Stimulated activated CD8-positive, alpha-beta memory T cell treated with anti-CD3 and anti-CD28 coated beads, Interleukin-15, amount 100 ng/mL, for 4 hours (primary cell): ENCODE measurements around the gene APOE.
"Not testable (repeated sequence)": the region's sequence is repeated elsewhere in the genome, so short reads cannot be mapped to it uniquely, and the experiment has no call there.

ENCODE experiments used
- DNase-seq, 2 donors: peaks; one replicate each; pipeline ENCODE4 v3.0.0-alpha.2; 2020; ENCODE audit warnings: low read depth in 2 of 2

Gene APOE

DNA sequence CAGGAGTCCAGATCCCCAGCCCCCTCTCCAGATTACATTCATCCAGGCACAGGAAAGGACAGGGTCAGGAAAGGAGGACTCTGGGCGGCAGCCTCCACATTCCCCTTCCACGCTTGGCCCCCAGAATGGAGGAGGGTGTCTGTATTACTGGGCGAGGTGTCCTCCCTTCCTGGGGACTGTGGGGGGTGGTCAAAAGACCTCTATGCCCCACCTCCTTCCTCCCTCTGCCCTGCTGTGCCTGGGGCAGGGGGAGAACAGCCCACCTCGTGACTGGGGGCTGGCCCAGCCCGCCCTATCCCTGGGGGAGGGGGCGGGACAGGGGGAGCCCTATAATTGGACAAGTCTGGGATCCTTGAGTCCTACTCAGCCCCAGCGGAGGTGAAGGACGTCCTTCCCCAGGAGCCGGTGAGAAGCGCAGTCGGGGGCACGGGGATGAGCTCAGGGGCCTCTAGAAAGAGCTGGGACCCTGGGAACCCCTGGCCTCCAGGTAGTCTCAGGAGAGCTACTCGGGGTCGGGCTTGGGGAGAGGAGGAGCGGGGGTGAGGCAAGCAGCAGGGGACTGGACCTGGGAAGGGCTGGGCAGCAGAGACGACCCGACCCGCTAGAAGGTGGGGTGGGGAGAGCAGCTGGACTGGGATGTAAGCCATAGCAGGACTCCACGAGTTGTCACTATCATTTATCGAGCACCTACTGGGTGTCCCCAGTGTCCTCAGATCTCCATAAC, at the start of gene APOE:
TSS of gene APOE (plus strand) at position 360 of the 724 bp plus-strand sequence. CDS start 829 bp downstream, outside the sequence.
- no peak for DNase-seq

DNA sequence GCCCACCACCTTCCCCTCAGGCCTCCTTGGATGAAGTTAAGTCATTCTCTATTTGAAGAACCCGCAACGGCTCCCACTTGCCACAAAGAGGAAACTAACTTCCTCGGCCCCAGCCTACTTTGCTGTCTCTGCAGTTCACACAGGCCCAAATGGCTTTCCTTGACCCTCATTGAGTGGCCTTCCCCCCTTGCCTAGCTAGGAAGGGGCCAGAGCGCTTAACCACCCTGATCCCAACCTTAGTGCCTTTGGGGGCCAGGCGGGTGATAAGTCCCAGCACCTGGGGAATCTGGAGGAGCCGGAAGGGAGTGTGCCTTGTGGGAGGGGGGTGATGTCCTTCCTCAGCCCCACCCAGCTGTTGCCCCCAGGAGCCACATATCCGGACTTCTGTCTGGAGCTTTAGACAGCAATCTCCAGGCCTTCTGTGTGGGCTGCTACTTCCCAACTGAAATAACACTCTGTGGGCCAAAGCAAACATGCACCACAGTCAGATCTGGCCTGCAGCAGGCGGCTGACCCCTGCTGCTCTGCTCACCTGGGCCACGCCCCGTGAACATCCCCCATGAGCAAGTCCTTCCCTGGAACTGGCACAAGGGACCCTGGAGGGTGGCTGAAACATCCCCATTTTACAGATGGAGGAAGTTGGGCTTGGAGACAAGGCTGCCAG, 49.0 kb upstream of the APOE start:
- DNase-seq: no peak

DNA sequence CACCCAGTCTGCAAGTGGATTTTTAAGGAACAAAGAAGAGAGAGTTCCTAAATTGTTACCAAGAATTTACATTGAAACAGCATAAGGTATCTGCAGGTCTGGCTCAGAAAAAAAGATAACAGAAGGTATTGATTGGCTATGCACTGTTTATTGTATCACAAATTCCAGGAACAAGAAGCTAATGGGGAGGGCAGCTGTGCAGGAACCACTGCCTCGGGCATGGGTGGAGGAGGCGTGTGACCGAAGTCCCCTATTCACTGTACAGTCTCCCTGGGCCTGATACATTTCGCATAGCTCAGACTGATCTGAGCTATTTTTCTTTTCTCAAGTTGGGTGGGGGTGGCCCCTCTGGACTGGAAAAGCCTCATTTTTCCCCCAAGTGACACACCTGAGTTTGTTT, 47.8 kb upstream of the APOE start:
- no peak for DNase-seq

DNA sequence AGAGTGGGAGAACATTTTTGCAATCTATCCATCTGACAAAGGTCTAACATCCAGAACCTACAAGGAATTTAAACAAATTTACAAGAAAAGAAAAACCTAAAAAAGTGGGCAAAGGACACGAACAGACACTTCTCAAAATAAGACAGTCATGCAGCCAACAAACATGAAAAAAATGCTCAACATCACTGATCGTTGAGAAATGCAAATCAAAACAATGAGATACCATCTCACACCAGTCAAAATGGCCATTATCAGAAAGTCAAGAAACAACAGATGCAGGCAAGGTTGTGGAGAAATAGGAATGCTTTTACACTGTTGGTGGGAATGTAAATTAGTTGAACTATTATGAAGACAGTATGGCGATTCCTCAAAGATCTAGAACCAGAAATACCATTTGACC, 44.0 kb upstream of the APOE start:
- not testable (repeated sequence) for DNase-seq

DNA sequence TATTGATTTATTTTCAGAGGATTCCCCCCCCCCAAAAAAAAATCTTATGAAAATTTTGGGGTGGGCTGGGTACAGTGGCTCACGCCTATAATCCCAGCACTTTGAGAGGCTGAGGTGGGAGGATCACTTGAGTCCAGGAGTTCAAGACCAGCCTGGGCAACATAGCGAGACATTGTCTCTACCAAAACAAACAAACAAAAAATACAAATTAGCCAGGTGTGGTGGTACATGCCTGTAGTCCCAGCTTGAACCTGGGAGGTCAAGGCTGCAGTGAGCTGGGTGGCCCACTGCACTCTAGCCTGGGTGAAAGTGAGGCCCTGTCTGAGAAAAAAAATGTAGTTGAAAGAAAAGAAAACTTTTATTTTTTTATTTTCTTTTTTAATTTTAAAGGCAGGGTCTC, 41.6 kb upstream of the APOE start:
- no peak for DNase-seq

DNA sequence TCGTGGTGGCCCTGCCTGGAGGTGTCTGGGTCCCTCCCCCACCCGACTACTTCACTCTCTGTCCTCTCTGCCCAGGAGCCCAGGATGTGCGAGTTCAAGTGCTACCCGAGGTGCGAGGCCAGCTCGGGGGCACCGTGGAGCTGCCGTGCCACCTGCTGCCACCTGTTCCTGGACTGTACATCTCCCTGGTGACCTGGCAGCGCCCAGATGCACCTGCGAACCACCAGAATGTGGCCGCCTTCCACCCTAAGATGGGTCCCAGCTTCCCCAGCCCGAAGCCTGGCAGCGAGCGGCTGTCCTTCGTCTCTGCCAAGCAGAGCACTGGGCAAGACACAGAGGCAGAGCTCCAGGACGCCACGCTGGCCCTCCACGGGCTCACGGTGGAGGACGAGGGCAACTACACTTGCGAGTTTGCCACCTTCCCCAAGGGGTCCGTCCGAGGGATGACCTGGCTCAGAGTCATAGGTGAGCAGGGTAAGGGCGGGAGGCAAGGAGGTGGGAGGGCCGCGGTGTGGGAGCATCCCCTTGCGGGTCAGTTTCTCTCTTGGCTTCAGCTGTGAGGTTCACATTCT, 40.3 kb upstream of the APOE start:
- DNase-seq: no peak

DNA sequence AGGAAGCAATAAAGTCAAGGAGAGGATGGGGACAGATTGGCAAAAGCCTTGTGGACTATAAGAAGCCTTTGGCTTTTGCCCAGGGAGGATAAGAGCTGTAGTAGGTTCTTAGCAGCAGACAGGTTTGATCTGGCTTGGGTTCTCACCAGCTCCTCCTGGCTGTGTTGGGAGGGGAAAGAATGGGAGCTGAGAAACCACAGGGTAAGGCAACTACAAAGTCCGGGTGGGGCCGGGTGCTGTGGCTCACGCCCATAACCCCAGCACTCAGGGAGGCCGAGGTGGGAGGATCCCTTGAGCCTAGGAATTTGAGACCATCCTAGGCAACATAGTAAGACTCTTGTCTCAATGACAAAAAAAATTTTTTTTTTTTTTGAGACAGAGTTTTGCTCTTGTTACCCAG, 38.9 kb upstream of the APOE start:
- DNase-seq: no peak

DNA sequence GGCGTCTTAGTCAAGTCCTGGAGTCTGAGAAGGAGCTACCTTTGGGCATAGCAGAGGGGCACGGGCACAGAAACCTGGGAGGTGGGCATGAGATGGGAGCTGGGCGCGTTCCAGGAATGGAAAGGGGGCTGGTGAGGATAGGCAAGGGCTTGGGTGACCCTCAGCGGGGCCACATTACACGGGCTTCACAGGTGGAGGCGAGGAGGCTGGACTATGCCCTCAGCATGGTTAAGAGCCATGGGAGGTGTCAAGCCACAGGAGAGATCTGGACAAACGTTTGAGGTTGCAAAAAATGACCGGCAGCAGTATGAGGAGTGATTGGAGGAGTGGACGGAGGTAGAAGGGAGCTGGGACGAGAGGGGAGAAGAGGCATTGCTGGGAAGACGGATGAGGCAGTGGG, 38.0 kb upstream of the APOE start:
- no peak for DNase-seq

DNA sequence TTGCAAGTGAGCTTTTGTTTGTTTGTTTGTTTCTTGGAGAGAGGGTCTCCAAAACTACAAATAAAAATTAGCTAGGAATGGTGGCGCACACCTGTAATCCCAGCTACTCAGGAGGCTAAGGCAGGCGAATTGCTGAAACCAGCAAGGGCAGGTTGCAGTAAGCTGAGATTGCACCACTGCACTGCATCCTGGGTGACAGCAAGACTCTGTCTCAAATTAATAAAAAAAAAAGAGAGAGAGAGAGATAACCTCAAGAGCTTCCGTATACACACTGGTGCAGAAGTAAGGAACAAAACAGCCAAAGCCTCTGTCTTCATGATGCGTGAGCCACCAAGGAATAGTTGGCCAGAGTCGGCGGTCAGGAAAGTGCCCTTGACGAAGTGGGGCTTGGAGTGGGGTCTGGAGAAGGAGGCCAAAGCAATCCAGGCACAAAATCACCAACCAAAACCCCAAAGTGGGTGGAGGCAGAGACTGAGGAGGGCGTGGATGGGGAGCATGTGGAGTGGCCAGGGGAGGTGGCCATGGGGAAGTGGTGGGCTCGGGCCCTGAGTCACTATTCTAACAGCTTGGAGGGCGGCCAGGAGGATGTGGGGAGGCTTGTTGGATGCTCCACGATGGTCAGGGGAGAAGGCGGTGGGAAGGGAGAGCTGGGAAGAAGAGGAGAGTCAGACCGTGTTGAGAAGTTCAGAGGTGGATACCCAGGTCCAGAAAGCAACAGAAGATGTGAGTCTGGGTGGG, 35.7 kb upstream of the APOE start:
- DNase-seq: no peak

DNA sequence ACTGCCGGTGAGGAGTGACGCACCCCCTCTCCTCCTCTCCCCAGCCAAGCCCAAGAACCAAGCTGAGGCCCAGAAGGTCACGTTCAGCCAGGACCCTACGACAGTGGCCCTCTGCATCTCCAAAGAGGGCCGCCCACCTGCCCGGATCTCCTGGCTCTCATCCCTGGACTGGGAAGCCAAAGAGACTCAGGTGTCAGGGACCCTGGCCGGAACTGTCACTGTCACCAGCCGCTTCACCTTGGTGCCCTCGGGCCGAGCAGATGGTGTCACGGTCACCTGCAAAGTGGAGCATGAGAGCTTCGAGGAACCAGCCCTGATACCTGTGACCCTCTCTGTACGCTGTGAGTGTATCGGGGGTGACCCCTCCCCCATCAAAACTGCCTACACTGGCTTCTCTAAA, 33.8 kb upstream of the APOE start:
- DNase-seq: no peak

DNA sequence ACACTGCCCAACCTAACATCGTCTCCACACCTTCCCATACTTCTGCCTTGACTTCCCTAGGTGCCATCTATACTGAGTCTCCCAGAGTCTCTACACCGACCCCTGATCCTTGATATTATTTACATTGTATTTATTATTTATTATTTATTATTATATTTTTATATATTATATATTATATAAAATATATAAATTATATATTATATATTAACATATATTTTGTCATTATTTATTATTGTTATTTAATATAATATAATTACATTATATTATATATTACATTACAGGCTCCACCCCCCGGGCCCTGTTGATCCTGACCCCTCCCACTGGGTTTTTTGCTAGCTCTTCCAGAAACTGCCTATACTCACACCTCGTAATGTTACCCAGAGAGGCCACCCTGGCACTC, 32.9 kb upstream of the APOE start:
- no peak for DNase-seq

DNA sequence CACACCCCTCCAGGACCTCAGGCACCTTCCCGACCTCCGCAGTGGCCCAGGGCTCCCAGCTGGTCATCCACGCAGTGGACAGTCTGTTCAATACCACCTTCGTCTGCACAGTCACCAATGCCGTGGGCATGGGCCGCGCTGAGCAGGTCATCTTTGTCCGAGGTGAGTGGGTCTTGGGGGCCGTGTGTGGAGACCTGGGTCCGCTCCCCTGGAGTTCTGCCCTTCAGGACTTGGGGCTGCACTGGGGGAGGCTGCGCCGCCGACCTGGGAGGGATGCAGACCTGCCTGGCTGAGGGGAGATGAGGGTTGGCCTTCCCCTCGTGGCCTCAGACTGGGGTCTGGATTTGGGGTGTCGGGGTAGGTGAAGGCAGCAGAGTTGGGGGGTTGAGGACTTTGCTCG, 31.3 kb upstream of the APOE start:
- no peak for DNase-seq

DNA sequence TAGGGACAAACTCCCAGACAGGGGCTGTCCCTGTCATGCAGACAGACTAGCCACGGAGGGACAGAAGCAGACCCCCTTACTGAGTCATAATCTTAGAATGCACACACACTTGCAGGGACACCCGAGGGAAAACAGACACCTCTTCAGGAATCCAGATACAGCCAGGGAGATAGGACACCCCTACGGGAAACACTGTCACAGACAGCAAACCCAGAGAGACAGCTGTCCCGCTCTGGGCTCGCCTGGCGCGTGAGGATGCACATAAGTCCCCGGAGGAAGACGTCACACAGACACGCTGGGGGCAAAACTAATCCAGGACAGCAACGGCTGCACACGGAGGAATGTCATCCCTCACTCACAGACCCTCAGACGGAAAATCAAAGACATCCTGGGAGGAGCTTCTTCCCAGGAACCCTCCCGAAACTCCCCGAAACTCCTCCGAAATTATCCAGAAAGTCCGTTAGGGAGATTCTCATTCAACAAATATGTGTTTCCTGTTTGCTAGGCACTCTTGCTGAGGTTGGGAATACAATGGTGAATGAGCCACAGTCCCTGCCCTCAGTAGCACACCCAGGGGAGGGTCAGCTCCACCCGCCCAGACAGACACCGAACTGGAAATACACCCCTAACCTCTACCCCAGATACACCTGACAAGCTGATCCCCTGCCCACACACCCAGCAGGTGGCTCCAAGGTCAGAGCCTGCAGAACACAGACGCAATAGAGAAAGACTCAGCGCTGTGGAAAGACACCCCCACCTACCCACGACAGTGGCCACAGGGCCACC, 29.7 kb upstream of the APOE start:
- DNase-seq: no peak

DNA sequence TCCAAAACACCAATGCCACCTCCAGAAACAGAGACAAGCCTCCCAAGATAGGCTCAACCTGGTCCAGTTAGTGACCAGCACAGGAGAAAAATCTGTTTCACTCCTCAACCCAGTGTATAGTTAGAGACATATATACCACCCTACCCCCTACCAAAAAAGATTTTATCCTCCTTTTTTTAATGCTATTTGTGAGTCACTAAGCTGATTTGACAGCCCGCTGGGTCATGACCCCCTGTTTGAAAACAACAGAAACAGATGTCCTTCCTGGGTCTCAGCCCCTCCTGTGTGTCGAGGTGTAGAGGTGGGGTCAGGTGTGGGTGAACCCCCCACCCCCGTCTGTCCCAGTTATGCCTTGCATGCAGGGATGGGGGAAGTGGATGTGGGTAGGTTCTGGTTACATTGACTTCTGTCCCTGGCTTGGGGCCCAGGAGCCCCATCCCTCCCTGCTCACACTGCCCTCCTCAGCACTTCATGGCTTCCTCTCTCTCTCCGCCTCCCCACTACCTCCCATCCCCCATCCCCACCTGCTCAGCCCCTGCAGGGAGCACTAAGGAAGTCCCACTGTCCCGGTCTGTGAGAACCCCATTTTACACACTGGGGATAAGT, 28.6 kb upstream of the APOE start:
- no peak for DNase-seq

DNA sequence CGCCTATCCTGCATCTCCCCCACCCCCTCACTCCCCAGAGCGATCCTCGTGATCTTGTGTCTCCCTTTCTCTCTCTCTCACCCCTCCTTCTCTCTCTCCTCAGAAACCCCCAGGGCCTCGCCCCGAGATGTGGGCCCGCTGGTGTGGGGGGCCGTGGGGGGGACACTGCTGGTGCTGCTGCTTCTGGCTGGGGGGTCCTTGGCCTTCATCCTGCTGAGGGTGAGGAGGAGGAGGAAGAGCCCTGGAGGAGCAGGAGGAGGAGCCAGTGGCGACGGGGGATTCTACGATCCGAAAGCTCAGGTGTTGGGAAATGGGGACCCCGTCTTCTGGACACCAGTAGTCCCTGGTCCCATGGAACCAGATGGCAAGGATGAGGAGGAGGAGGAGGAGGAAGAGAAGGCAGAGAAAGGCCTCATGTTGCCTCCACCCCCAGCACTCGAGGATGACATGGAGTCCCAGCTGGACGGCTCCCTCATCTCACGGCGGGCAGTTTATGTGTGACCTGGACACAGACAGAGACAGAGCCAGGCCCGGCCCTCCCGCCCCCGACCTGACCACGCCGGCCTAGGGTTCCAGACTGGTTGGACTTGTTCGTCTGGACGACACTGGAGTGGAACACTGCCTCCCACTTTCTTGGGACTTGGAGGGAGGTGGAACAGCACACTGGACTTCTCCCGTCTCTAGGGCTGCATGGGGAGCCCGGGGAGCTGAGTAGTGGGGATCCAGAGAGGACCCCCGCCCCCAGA, 27.3 kb upstream of the APOE start:
- no peak for DNase-seq

DNA sequence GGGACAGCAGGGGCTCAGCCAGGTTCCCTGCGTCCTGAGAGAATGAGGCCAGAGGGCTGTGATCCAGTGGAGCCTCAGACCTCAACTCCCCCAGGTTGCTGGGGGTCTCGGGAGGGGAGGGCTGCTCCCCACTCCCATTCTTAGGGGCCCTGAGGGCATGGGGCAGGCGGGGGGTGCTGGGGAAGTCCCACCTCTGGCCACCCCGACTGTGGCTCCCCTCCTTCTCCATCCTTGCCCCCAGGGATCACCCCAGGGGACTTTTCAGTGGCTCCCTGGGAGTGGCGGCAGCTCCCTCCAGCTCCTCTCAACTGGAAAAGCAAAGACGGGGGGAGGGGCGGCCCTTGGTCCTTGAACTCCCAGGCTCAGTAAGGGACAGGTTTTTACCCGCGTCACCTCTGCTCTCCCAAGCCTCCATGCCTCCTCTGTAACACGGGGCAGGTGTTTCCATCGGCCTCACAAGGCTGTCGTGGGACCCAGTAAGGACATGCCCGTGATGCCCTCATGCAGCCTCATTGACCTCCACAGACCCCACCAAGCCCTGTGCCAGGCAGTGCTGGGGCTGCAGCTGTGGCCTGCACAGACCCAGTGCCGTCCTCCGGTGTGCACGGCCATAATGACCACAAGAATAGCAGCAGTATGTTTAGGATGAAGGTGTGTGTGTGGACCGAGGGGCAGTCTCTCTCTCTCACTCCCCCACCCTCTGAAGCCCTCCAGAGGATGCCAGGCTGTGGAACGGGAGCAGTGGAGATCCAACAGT, 26.1 kb upstream of the APOE start:
- DNase-seq: no peak

DNA sequence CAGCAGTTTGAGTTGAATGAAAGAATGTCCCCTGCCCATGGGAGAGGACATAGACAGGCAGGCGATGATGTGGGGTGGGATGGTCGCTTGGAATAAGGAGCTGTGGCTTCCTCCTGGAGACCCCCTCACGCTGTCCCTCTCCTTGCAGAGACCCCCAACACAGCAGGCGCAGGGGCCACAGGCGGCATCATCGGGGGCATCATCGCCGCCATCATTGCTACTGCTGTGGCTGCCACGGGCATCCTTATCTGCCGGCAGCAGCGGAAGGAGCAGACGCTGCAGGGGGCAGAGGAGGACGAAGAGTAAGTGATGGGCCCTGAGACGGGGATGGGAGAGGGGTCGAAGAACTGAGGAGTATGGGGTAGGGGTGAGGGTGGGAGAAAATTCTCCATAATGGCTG, 23.5 kb upstream of the APOE start:
- DNase-seq: no peak

DNA sequence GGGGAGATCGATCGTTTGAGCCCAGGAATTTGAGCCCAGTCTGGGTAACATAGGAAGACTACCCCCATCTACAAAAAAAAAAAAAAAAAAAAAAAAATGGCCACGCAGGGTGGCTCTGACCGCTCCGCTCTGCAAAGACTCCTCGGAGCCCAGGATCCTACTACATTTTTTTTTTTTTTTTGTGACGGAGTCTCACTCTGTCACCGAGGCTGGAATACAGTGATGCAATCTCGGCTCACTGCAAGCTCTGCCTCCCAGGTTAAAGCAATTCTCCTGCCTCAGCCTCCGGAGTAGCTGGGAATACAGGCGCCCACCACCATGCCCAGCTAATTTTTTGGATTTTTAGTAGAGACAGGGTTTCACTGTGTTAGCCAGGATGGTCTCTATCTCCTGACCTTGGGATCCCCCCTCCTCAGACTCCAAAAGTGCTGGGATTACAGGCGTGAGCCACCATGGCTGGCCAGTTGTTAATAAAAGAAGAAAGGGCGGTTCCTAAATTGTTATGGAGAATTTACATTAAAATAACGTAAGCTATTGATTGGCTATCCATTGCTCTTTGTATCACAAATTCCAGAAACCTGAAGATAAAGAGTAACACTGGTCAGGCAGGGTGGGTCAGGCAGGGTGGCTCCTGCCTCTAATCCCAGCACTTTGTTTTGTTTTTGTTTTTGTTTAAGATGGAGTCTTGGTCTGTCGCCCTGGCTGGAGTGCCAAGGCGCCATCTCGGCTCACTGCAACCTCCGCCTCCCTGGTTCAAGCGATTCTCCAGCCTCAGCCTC, 22.8 kb upstream of the APOE start:
- not testable (repeated sequence) for DNase-seq

DNA sequence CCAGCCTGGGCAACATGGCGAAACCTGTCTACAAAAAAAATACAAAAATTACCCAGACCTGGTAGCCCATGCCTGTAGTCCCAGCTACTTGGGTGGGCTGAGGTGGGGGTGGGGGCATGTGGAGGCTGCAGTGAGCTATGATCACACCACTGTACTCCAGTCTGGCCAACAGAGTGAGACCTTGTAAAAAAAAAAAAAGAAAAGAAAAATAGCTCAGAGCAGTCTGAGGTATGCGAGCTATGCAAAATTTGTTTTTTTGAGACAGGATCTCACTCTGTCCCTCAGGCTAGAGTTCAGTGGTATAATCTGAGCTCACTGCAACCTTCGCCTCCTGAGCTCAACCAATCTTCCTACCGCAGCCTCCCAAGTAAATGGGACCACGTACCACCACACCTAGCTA, 21.7 kb upstream of the APOE start:
- DNase-seq: no peak
